Measurements from ENCODE around the gene MFRP.

DNA sequence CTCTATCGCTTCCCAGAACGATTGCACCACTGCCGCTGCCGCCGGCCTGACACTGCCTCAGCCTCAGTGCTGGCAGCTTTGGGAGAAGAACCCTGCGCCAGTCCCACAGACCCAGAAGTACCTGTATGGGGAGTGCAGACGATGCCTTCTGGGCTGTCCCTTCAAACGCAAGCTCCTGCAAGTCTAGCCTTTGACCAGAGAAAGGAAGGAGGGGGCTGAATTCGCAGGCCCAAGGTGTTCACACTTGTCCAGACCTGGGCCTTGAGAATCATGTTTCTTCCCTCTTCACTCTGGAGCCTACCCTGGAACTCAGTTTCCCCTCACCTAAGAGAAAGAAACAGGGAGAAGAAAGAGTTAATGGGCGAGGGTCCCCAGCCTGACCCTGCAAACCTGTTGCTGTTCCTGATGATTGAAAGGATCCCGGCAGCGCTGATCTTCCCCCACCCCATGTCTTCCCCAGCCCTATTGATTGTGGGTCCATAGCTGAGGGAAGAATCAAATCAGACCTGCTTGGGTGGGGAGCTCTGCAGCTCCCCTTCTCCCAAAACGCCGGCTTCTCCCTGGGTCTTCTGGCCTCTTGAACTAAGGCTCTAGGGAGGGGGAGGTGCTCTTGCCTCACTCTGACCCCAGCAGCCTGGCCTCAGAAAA is 28.8 kb downstream of the MFRP start:
- TF ChIP-seq POLR2A (IDR thresholded peaks at IDR 0.05; ENCODE audit: low read depth, low read length) (no peak), TAF1 (IDR thresholded peaks at IDR 0.05; ENCODE audit: borderline replicate concordance, low read depth, low read length) (no peak), POLR2AphosphoS5 (IDR thresholded peaks at IDR 0.05; ENCODE audit: low read depth, low read length) (no peak)
